Caco-2 (cell line): ENCODE measurements around the gene RAD51B. TPM values are rescaled to one million over a fixed set of nuclear protein-coding genes. Genes with fewer than 3 reads are reported as not detected.

Experiments used
- BruUV-seq: library from RNA; stranded (reverse); fragments of 400-500 nt; replicated peaks from 2 replicates; lab custom pipeline; 2021; lab: Mats Ljungman, UMichigan
- CTCF ChIA-PET: fragments of 300-600 bp; sonication (Branson Sonifier 250); formaldehyde crosslinking; loops from one replicate; lab custom pipeline; 2022; ENCODE audit warnings: antibody characterized with exemption; lab: Charles Lee
- POLR2A ChIA-PET: fragments of 300-600 bp; sonication (Branson Sonifier 250); formaldehyde crosslinking; loops from one replicate; lab custom pipeline; 2022; ENCODE audit warnings: antibody characterized with exemption; lab: Charles Lee
- DNase-seq, 2 experiments: peaks; one replicate each; pipeline versions ENCODE4 v3.0.0 to v3.0.0-alpha.2; 2020 to 2022
- H3K27me3 ChIP-seq: replicated peaks from 2 replicates; pipeline ENCODE4 v1.6.0; 2011; ENCODE audit warnings: low read length; ENCODE audit not compliant: control insufficient read depth, insufficient read depth
- H3K36me3 ChIP-seq: 2 replicates; pipeline ENCODE4 v1.5.1; 2011; ENCODE audit warnings: low read length; ENCODE audit not compliant: control insufficient read depth, insufficient read depth
- H3K4me1 ChIP-seq: fragments of 250-450 bp; sonication (Bioruptor Pico); 2 replicates; pipeline ENCODE4 v1.5.1; 2020; ENCODE audit warnings: mild to moderate bottlenecking
- H3K4me3 ChIP-seq: 2 replicates; pipeline ENCODE4 v1.5.1; 2011; ENCODE audit warnings: low read depth, mild to moderate bottlenecking, control low read depth, low read length
- H3K9me3 ChIP-seq: fragments of 250-450 bp; sonication (Bioruptor Pico); 2 replicates; pipeline ENCODE4 v1.5.1; 2020; ENCODE audit warnings: mild to moderate bottlenecking, moderate library complexity
- H3K27ac Mint-ChIP-seq: one replicate; pipeline ENCODE4 v1.8.0; 2022; ENCODE audit warnings: mixed read lengths; ENCODE audit not compliant: unreplicated experiment
- H3K27me3 Mint-ChIP-seq: one replicate; pipeline ENCODE4 v1.8.0; 2022; ENCODE audit warnings: mixed read lengths; ENCODE audit not compliant: insufficient read depth, unreplicated experiment
- H3K36me3 Mint-ChIP-seq: one replicate; pipeline ENCODE4 v1.8.0; 2022; ENCODE audit warnings: mild to moderate bottlenecking, mixed read lengths; ENCODE audit not compliant: insufficient read depth, unreplicated experiment
- H3K4me1 Mint-ChIP-seq: one replicate; pipeline ENCODE4 v1.8.0; 2022; ENCODE audit warnings: low read depth, mixed read lengths; ENCODE audit not compliant: unreplicated experiment
- H3K4me3 Mint-ChIP-seq: one replicate; pipeline ENCODE4 v1.8.0; 2022; ENCODE audit warnings: mild to moderate bottlenecking, moderate library complexity, mixed read lengths; ENCODE audit not compliant: unreplicated experiment
- H3K9me3 Mint-ChIP-seq: one replicate; pipeline ENCODE4 v1.8.0; 2022; ENCODE audit warnings: mixed read lengths; ENCODE audit not compliant: unreplicated experiment
- intact Hi-C: fragments of 100-400 bp; cut with micrococcal nuclease; formaldehyde crosslinking; loops from one replicate; pipeline ENCODE4 v1.10.0; 2022; ENCODE audit not compliant: unreplicated experiment
- total RNA-seq: library from RNA; stranded (reverse); gene quantifications from 2 replicates; pipeline ENCODE4 v1.2.3, GENCODE V29; 2022
- TF ChIP-seq, protein P1 (sequence below), 2 experiments: fragments of 200-600 bp in 1 of 2; IDR thresholded peaks; 1 replicate in 1 of 2; 2 replicates in 1 of 2; pipeline versions ENCODE4 v1.5.1 to v1.8.0; 2011 to 2022; ENCODE audit warnings: antibody characterized with exemption in 1 of 2, control low read depth in 1 of 2, inconsistent platforms in 1 of 2, low read depth in 1 of 2, low read length in 1 of 2, mild to moderate bottlenecking in 1 of 2, moderate library complexity in 1 of 2; ENCODE audit not compliant: insufficient read depth in 1 of 2, severe bottlenecking in 1 of 2, unreplicated experiment in 1 of 2

Gene RAD51B
- total RNA-seq, 1 experiment from 2014 or later: 16.7 TPM

- Mint-ChIP-seq H3K4me3 (no peak overlapping the region), H3K27me3 (no peaks in the 10 kb centered on the region), H3K27ac (no peak overlapping the region), H3K36me3 (no peaks in the 10 kb centered on the region), H3K4me1 (peaks cover 11% of the 10 kb centered on the region), H3K9me3 (peaks cover 1% of the 10 kb centered on the region)
- TF ChIP-seq, protein P1, sequence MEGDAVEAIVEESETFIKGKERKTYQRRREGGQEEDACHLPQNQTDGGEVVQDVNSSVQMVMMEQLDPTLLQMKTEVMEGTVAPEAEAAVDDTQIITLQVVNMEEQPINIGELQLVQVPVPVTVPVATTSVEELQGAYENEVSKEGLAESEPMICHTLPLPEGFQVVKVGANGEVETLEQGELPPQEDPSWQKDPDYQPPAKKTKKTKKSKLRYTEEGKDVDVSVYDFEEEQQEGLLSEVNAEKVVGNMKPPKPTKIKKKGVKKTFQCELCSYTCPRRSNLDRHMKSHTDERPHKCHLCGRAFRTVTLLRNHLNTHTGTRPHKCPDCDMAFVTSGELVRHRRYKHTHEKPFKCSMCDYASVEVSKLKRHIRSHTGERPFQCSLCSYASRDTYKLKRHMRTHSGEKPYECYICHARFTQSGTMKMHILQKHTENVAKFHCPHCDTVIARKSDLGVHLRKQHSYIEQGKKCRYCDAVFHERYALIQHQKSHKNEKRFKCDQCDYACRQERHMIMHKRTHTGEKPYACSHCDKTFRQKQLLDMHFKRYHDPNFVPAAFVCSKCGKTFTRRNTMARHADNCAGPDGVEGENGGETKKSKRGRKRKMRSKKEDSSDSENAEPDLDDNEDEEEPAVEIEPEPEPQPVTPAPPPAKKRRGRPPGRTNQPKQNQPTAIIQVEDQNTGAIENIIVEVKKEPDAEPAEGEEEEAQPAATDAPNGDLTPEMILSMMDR (IDR thresholded peaks at IDR 0.05; ENCODE audit: insufficient read depth in 1 of 2, low read depth in 1 of 2, low read length in 1 of 2, severe bottlenecking in 1 of 2, unreplicated experiment in 1 of 2): no peak
- H3K9me3 ChIP-seq: 0 out of 2 replicates have a peak, but pooled peaks cover 4% of the 10 kb centered on the region
- no TSS peak for BruUV-seq
- no peaks in the 10 kb centered on the region for H3K27me3 ChIP-seq
- H3K4me1 ChIP-seq: no peaks in the 10 kb centered on the region
- no peak overlapping the region for H3K4me3 ChIP-seq
- H3K36me3 ChIP-seq: no peaks in the 10 kb centered on the region; the same call in 1 of the 2 replicates
- ChIA-PET CTCF (no interaction called here), POLR2A (no interaction called here)
- no peak for DNase-seq
- intact Hi-C loops: no loop called here
These were observed 631.0 kb downstream of the RAD51B start for GRCh38 chr14:68450391-68451120.

DNA sequence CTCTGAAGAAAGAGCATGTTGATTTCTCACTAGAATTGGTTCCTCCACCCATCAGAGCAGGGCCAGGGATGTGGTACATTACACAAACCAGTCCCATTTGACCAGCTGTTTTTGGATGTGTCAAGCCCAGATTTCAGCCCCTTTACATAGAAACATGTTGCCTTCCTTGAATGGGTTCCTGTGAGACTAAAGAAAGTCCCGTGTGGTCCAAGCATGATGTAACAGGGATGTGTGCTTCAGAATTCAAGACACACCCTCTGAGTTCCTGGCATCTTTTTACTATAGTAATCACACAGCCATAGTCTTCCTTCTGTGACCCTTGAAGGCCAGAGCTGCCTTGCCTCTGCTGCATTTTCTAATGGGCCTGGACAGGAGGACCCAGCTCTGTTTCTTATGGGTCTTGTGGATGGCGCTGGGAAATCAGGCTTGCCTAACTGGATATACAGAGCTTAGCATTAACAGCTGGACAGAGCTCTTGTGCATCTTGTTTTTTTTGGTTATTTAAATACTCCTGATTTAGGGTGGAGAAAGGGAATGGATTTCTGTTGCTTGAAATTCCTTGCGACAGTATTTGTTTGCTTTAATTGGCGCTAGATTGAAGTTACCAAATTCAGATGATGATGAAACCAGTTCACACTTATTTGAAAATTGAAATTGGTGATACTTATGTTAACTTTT lies 632.3 kb downstream of the RAD51B start:
- no peaks in the 10 kb centered on the region for H3K36me3 Mint-ChIP-seq
- H3K27ac Mint-ChIP-seq: no peak overlapping the region
- no TSS peak for BruUV-seq
- Histone ChIP-seq H3K9me3 (0 out of 2 replicates have a peak, but pooled peaks cover 4% of the 10 kb centered on the region), H3K4me3 (no peak overlapping the region), H3K36me3 (no peaks in the 10 kb centered on the region), H3K4me1 (no peaks in the 10 kb centered on the region), H3K27me3 (no peaks in the 10 kb centered on the region)
- peaks cover 10% of the 10 kb centered on the region for H3K9me3 Mint-ChIP-seq
- intact Hi-C loops: no loop called here
- H3K27me3 Mint-ChIP-seq: no peaks in the 10 kb centered on the region
- ChIA-PET CTCF (no interaction called here), POLR2A (no interaction called here)
- no peak for DNase-seq
- no peak overlapping the region for H3K4me3 Mint-ChIP-seq
- TF ChIP-seq, protein P1 (IDR thresholded peaks at IDR 0.05; ENCODE audit: insufficient read depth in 1 of 2, low read depth in 1 of 2, low read length in 1 of 2, severe bottlenecking in 1 of 2, unreplicated experiment in 1 of 2): no peak
- H3K4me1 Mint-ChIP-seq: peaks cover 11% of the 10 kb centered on the region

GRCh38 chr14:68458253-68458652 lies 638.7 kb downstream of the RAD51B start:
- TF ChIP-seq, protein P1 (IDR thresholded peaks at IDR 0.05; ENCODE audit: insufficient read depth in 1 of 2, low read depth in 1 of 2, low read length in 1 of 2, severe bottlenecking in 1 of 2, unreplicated experiment in 1 of 2): no peak
- DNase-seq: no peak
- H3K4me3 ChIP-seq: no peak overlapping the region
- peaks cover 20% of the 10 kb centered on the region for H3K4me1 ChIP-seq
- BruUV-seq: no TSS peak
- no peaks in the 10 kb centered on the region for H3K36me3 ChIP-seq
- H3K27ac Mint-ChIP-seq: no peak overlapping the region
- H3K4me1 Mint-ChIP-seq: peaks cover 29% of the 10 kb centered on the region
- peaks cover 10% of the 10 kb centered on the region for H3K9me3 Mint-ChIP-seq
- no peak overlapping the region for H3K4me3 Mint-ChIP-seq
- intact Hi-C loops: no loop called here
- POLR2A ChIA-PET: interaction anchor here (1.1 kb wide), 1 partner anchor 15 kb away, joined by 3 read pairs; no protein-coding TSS in a partner anchor
- 0 out of 2 replicates have a peak, but pooled peaks cover 4% of the 10 kb centered on the region for H3K9me3 ChIP-seq
- no peaks in the 10 kb centered on the region for H3K27me3 Mint-ChIP-seq
- CTCF ChIA-PET: no interaction called here
- no peaks in the 10 kb centered on the region for H3K27me3 ChIP-seq
- no peaks in the 10 kb centered on the region for H3K36me3 Mint-ChIP-seq
